Spinal cord (tissue), 10 donors: ENCODE results near the gene CABCOCO1. TPM values are rescaled to one million over a fixed set of nuclear protein-coding genes. Genes with fewer than 3 reads are reported as not detected.

Source experiments
- DNase-seq, 6 donors: peaks; one replicate each; pipeline versions ENCODE4 v3.0.0 to v3.0.0-alpha.2; 2013 to 2015; ENCODE audit warnings: low spot score in 6 of 6, low read depth in 4 of 6
- H3K27ac ChIP-seq: one replicate; pipeline ENCODE4 v1.5.1; 2013; ENCODE audit warnings: low read depth, low read length, control low read depth
- H3K27me3 ChIP-seq: one replicate; pipeline ENCODE4 v1.6.1; 2013; ENCODE audit warnings: low read length; ENCODE audit not compliant: control insufficient read depth, insufficient read depth
- H3K36me3 ChIP-seq: one replicate; pipeline ENCODE4 v1.6.1; 2013; ENCODE audit warnings: low read length; ENCODE audit not compliant: control insufficient read depth, insufficient read depth
- H3K4me1 ChIP-seq: one replicate; pipeline ENCODE4 v1.6.1; 2013; ENCODE audit warnings: low read length; ENCODE audit not compliant: control insufficient read depth, insufficient read depth
- H3K4me3 ChIP-seq: one replicate; pipeline ENCODE4 v1.5.1; 2013; ENCODE audit warnings: low read depth, low read length, control low read depth
- H3K9me3 ChIP-seq: one replicate; pipeline ENCODE4 v1.6.1; 2013; ENCODE audit warnings: low read length; ENCODE audit not compliant: control insufficient read depth, insufficient read depth
- WGBS: methylation state at CpG from one replicate; pipeline ENCODE4 v1.1.5; 2013; ENCODE audit warnings: missing lambda C conversion rate; ENCODE audit not compliant: insufficient coverage; 5-methylcytosine and 5-hydroxymethylcytosine counted together
- polyA plus RNA-seq, 2 donors: library from polyadenylated mRNA; unstranded; fragments of 120-200 nt; gene quantifications; one replicate each; pipeline ENCODE4 v1.2.1, GENCODE V29; 2013; ENCODE audit not compliant: insufficient read length in 2 of 2
- total RNA-seq, 2 donors: library from RNA; depleted of rRNA in 1 of 2; stranded (reverse); fragments of 120-200 nt in 1 of 2; fragments of >200 nt in 1 of 2; gene quantifications; one replicate each; pipeline versions ENCODE4 v1.2.3 to v1.2.4, GENCODE V29; 2013 to 2014
- donor health status: healthy.

CABCOCO1 gene
- total and polyA plus RNA-seq, 4 donors = 4.7 to 6.9 (median 6.4) TPM

- no peak for DNase-seq
- no peak overlapping the region for H3K27ac ChIP-seq
- H3K27me3 ChIP-seq = no peaks in the 10 kb centered on the region
- H3K4me1 ChIP-seq = no peaks in the 10 kb centered on the region
- no peaks in the 10 kb centered on the region for H3K9me3 ChIP-seq
- H3K36me3 ChIP-seq = no peaks in the 10 kb centered on the region
- H3K4me3 ChIP-seq = no peak overlapping the region
- 70% methylated on average over 4 of the region's 7 CpGs for WGBS
Measured at GRCh38 chr10:61776615-61777266, 114.0 kb downstream of the CABCOCO1 start.

DNA sequence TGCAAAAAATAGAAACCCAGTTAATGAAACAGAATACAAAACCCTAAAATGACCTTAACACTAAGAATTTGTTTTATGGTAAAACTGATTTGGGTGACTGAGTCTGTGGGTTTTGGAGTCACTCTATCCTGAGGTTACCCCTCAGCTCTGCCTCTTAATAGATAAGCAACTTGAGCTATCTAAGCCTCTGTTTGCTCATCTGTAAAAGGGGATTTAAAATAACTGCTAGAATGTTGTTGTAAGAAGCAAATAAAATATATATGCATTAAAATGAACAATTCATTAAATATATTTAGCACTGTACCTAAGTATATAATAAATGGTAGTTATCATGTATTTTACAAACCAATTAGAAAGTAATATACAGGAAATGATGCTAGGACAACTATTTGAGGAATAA, 115.4 kb downstream of the CABCOCO1 start:
- DNase-seq = no peak
- H3K4me1 ChIP-seq = no peaks in the 10 kb centered on the region
- no peak overlapping the region for H3K27ac ChIP-seq
- H3K9me3 ChIP-seq = no peaks in the 10 kb centered on the region
- H3K36me3 ChIP-seq = no peaks in the 10 kb centered on the region
- H3K27me3 ChIP-seq = no peaks in the 10 kb centered on the region
- H3K4me3 ChIP-seq = no peak overlapping the region

DNA sequence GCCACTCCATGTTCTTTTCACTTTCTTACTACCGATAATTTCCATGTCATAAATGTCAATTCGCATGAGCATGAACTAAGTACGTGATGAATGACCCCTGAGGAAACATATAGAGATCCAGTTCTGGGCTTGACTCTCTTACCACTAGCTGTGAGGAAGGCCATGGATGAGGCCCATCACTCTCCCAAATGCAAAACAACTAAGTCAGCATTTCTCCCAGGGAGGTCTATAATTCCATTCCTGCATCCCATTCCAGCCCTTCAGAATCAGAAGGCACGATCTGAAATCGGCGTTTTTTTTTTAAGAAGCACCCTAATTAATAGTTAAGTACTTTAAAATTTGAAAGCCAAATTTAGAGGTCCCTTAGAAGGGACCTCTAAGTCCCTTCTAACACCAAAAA, 116.5 kb downstream of the CABCOCO1 start:
- no peak for DNase-seq
- H3K4me1 ChIP-seq = no peaks in the 10 kb centered on the region
- no peaks in the 10 kb centered on the region for H3K27me3 ChIP-seq
- no peak overlapping the region for H3K4me3 ChIP-seq
- no peaks in the 10 kb centered on the region for H3K36me3 ChIP-seq
- H3K9me3 ChIP-seq = no peaks in the 10 kb centered on the region
- WGBS = 96% methylated on average over 3 of the region's 6 CpGs
- H3K27ac ChIP-seq = no peak overlapping the region

DNA sequence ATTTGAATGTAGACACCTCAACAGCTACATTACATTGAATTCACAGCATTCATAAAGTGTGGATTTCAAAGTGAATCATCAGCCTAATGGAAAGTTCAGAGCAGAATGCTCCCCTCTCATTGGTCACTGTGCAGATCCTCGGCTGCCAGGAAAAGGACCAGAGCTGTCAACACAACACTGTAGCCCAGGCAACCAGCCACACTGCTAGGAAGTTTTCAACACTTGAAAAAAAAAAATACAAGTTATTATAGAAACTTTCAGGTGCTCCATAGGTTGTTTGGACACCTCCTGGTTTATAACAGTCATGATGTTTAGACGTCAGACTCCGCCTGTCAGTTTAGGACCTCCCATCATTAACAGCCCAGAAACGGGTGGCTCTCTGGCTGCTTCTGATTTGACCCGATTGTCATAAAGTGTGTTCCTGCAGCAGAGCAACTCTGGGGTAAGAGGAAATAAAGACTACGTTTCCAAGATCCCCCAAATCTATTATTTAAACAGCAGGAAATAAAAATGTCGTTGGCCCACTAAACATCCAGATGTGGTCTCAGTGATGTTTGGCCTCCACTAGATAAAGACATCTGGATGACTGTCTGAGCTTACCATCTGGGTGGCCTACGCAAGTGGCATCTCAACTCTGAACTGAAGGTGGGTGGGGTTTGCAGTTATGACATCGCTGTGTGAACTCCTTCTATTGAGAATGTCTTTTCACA, 117.4 kb downstream of the CABCOCO1 start:
- 80% methylated on average over 5 of the region's 9 CpGs for WGBS
- no peak overlapping the region for H3K27ac ChIP-seq
- H3K36me3 ChIP-seq = no peaks in the 10 kb centered on the region
- no peaks in the 10 kb centered on the region for H3K4me1 ChIP-seq
- no peak for DNase-seq
- no peak overlapping the region for H3K4me3 ChIP-seq
- no peaks in the 10 kb centered on the region for H3K9me3 ChIP-seq
- no peaks in the 10 kb centered on the region for H3K27me3 ChIP-seq

DNA sequence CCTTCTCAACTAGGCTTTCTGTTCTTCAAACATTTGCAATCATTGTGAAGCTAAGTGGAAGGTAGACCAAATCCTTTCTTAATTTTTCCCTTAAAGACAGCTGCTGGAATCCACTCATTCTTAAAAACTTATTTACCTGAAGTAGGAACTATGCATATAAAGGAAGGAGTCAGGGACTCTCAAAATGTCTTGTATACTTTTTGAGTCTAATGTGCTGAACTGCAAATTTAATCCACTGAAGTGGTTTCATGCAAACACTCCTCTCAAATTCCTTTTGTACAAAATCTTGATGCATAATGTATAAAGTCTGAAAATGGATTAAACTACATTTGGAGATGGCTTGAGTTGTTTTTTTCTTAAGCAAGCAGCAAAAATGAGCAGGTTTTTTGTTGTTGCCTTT, 118.0 kb downstream of the CABCOCO1 start:
- no peaks in the 10 kb centered on the region for H3K36me3 ChIP-seq
- no peaks in the 10 kb centered on the region for H3K27me3 ChIP-seq
- no peaks in the 10 kb centered on the region for H3K4me1 ChIP-seq
- H3K9me3 ChIP-seq = no peaks in the 10 kb centered on the region
- H3K4me3 ChIP-seq = no peak overlapping the region
- no peak for DNase-seq
- H3K27ac ChIP-seq = no peak overlapping the region

- no peaks in the 10 kb centered on the region for H3K27me3 ChIP-seq
- H3K4me1 ChIP-seq = no peaks in the 10 kb centered on the region
- H3K27ac ChIP-seq = no peak overlapping the region
- H3K9me3 ChIP-seq = no peaks in the 10 kb centered on the region
- DNase-seq = no peak
- H3K4me3 ChIP-seq = no peak overlapping the region
- H3K36me3 ChIP-seq = no peaks in the 10 kb centered on the region
Measured at GRCh38 chr10:61781969-61782403, 119.3 kb downstream of the CABCOCO1 start.

DNA sequence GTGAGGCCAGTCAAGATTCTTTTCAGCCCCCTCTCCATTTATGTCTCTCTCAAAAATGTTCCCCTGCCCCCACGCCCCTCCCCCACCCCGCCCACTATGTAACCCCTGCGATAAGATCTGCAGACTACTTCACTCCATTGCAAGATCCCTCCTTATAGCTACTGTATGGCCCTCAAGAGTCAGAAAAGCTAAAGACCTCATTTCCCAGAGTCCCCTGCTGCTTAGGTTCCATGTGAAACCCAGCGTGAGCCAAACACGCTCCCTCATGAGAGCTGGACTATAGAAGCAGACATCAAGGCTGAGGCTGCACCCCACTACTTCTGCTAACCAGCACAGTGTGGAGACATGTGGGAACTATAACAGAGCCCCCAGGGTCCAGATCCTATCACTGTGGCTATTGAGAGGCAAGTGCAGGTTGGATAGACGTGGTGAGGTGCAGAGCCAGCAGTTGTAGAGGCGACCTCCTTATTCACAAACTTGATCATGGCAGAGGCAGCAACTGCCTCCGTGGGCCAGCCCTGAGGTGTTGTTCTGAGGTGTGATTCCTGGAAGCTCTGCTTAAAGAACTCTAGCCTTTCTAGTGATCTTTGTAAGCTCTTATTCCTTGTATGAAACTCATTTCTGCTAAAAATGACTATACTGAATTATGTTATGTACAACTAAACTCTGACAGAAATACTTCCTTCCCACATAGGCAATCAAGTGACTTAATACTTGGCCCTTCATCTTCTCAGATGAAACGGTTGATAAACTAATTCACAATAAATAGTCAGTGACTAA, 121.8 kb downstream of the CABCOCO1 start:
- DNase-seq = no peak
- 91% methylated on average over 4 of the region's 9 CpGs for WGBS
- Histone ChIP-seq H3K4me1 (no peaks in the 10 kb centered on the region), H3K4me3 (no peak overlapping the region), H3K27me3 (no peaks in the 10 kb centered on the region), H3K27ac (no peak overlapping the region), H3K36me3 (no peaks in the 10 kb centered on the region), H3K9me3 (no peaks in the 10 kb centered on the region)

DNA sequence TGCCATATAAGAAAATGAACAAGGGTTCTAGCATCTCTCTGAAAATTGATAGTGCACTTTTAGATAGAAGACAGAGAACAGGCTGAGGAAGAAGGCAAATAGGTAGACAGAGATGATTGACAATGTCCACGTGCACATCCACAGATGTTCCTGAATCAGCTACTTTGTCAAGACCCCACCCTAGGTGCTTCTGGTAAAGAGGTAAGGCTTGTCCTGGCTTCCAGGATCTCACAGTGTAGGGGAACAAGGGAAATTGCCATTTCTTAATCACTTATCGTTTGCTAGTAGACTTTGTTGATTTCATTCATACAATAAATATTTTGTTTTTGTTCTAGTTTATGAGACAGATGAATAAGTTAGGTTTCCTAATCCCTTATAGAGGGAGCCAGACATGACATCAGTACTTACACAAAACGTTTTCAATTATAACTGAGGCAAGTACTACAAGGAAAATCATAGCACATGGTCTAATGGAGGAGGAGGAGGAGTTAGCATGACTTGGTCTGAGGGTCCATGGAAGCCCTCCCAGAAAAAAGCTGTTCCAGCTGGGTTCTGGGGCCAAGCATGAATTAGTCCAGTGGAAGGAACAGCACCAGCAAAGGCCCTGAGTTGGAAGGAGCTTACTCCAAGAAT, 122.9 kb downstream of the CABCOCO1 start:
- H3K9me3 ChIP-seq = no peaks in the 10 kb centered on the region
- H3K4me1 ChIP-seq = no peaks in the 10 kb centered on the region
- WGBS = 100% methylated on average over 1 of the region's 3 CpGs
- no peak for DNase-seq
- H3K4me3 ChIP-seq = no peak overlapping the region
- H3K27ac ChIP-seq = no peak overlapping the region
- H3K27me3 ChIP-seq = no peaks in the 10 kb centered on the region
- H3K36me3 ChIP-seq = no peaks in the 10 kb centered on the region

DNA sequence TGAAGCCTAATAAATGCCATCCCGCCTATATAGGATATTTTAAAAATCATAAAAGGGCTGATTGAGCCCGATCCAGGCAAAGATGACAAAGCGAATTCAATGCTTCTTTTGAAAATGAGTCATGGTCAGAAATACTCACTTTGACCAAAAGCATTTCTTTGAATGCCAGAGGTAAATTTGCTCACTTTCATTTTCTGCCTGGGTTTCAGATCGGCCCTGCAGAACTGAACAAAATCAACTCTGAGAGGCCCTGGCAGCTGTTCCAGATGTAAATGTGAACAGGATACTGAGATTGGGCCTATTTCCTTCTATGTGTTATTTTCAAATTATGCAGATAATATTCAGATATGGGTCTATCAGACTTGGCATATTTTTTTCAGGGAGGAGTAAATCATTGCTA, 124.0 kb downstream of the CABCOCO1 start:
- H3K4me1 ChIP-seq = no peaks in the 10 kb centered on the region
- no peak for DNase-seq
- H3K4me3 ChIP-seq = no peak overlapping the region
- no CpG with 5 or more reads among the region's 4 CpGs for WGBS
- H3K36me3 ChIP-seq = no peaks in the 10 kb centered on the region
- no peaks in the 10 kb centered on the region for H3K27me3 ChIP-seq
- no peaks in the 10 kb centered on the region for H3K9me3 ChIP-seq
- H3K27ac ChIP-seq = no peak overlapping the region
